Smooth muscle cell (in vitro differentiated cells): ENCODE results near the gene RHBDL1. TPM values are rescaled to one million over a fixed set of nuclear protein-coding genes. Genes with fewer than 3 reads are reported as not detected.

ENCODE experiments used
- DNase-seq: peaks from one replicate; lab custom pipeline; 2025; ENCODE audit not compliant: unreplicated experiment; lab: John Stamatoyannopoulos, UW
- H2AFZ ChIP-seq: fragments of 200-600 bp; sonication (generic); 2 replicates; pipeline ENCODE4 v1.6.0; 2016; ENCODE audit warnings: antibody characterized with exemption, low read depth, mild to moderate bottlenecking
- H3F3A ChIP-seq: fragments of 200-600 bp; sonication (generic); 2 replicates; pipeline ENCODE4 v1.6.0; 2017; ENCODE audit warnings: antibody characterized with exemption, low read depth
- H3K27ac ChIP-seq: fragments of 200-600 bp; sonication (generic); 2 replicates; pipeline ENCODE4 v1.5.1; 2016; ENCODE audit warnings: low read depth, mild to moderate bottlenecking
- H3K27me3 ChIP-seq: fragments of 200-600 bp; sonication (generic); 2 replicates; pipeline ENCODE4 v1.6.1; 2016; ENCODE audit warnings: low read depth, mild to moderate bottlenecking
- H3K36me3 ChIP-seq: fragments of 200-600 bp; sonication (generic); 2 replicates; pipeline ENCODE4 v1.5.1; 2016; ENCODE audit warnings: low read depth
- H3K4me1 ChIP-seq: fragments of 200-600 bp; sonication (generic); 2 replicates; pipeline ENCODE4 v1.5.1; 2016; ENCODE audit warnings: low read depth
- H3K4me2 ChIP-seq: fragments of 200-600 bp; sonication (generic); 2 replicates; pipeline ENCODE4 v1.6.0; 2016; ENCODE audit warnings: mild to moderate bottlenecking
- H3K4me3 ChIP-seq: fragments of 200-600 bp; sonication (generic); 2 replicates; pipeline ENCODE4 v1.5.1; 2016; ENCODE audit warnings: mild to moderate bottlenecking
- H3K79me2 ChIP-seq: fragments of 200-600 bp; sonication (generic); 2 replicates; pipeline ENCODE4 v1.6.0; 2016; ENCODE audit warnings: low read depth, mild to moderate bottlenecking
- H3K9ac ChIP-seq: fragments of 200-600 bp; sonication (generic); 2 replicates; pipeline ENCODE4 v1.6.0; 2016; ENCODE audit warnings: low read depth
- H3K9me3 ChIP-seq: fragments of 200-600 bp; sonication (generic); replicated peaks from 2 replicates; pipeline ENCODE4 v1.5.1; 2016; ENCODE audit warnings: low read depth
- H4K20me1 ChIP-seq: fragments of 200-600 bp; sonication (generic); 2 replicates; pipeline ENCODE4 v1.6.0; 2016; ENCODE audit warnings: low read depth
- WGBS: methylation state at CpG from one replicate; pipeline ENCODE4 v1.1.7; 2016; ENCODE audit warnings: low lambda C conversion rate; 5-methylcytosine and 5-hydroxymethylcytosine counted together
- polyA plus RNA-seq: library from polyadenylated mRNA; unstranded; fragments of >200 nt; fragmentation: Nextera tagmentation; extraction: Ambion mirVana; gene quantifications from 2 replicates; pipeline ENCODE4 v1.2.1, GENCODE V29; 2016
- total RNA-seq: library from RNA; depleted of rRNA; stranded (reverse); fragments of >200 nt; gene quantifications from 2 replicates; pipeline ENCODE4 v1.2.3, GENCODE V29; 2014
- TF ChIP-seq, protein P1 (sequence below): fragments of 200-600 bp; sonication (generic); IDR thresholded peaks from 2 replicates; pipeline ENCODE4 v1.5.1; 2017; ENCODE audit warnings: borderline replicate concordance, mild to moderate bottlenecking, antibody characterized with exemption; ENCODE audit not compliant: insufficient read depth, poor library complexity, severe bottlenecking

Gene RHBDL1
- total and polyA plus RNA-seq, 2 experiments from 2014 or later = 2.7 to 3.7 TPM

DNA sequence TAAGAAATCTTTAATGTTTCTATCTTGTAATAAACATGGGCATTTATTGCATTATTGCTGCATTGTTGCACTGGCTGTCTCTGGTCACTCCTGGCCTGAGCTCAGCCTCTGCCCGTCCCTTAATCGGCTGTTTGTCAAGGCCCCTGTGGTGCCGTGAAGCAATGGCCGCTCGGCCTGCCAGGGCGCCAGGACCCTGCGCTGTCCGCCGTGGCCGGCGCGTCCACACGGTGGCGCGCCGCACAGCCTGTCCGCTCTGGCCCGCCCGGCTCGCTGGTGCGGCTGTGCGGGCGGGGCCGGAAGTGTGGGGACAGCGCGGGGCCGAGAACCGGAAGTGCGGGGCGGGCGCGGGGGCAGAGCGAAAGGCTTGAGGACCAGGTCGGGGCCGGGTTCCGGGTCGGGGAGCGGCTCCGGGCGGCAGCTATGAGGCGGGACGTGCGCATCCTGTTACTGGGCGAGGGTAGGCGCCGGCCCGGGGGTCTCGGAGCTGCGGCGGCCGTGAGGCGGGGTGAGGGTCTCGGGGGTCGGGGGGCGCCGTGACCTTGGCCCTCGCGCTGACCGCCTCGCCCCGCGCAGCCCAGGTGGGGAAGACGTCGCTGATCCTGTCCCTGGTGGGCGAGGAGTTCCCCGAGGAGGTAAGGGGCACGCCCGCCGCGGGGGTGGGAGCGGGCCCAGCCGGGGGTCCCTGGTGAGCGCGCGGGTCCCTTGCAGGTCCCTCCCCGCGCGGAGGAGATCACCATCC is 7.5 kb upstream of the RHBDL1 start, which contains the start of gene RHOT2:
Gene RHOT2, plus strand, starts transcription at position 353 of the 739 bp plus-strand sequence. Its CDS starts 68 bp downstream, at position 421.
- Histone ChIP-seq H3F3A (no peaks in the 10 kb centered on the region), H2AFZ (no peak within 1 kb of the TSS), H3K79me2 (peaks cover 22% of the 10 kb centered on the region), H3K9ac (peak within 1 kb of the TSS; percentile 97), H3K36me3 (no peaks in the 10 kb centered on the region), H3K4me3 (peak within 1 kb of the TSS; percentile 96), H3K27me3 (no peaks in the 10 kb centered on the region), H3K4me1 (peaks cover 6% of the 10 kb centered on the region), H3K4me2 (peak within 1 kb of the TSS; percentile 99), H3K9me3 (no peaks in the 10 kb centered on the region), H4K20me1 (peaks cover 27% of the 10 kb centered on the region), H3K27ac (peak within 1 kb of the TSS; percentile 8)
- TF ChIP-seq, protein P1, sequence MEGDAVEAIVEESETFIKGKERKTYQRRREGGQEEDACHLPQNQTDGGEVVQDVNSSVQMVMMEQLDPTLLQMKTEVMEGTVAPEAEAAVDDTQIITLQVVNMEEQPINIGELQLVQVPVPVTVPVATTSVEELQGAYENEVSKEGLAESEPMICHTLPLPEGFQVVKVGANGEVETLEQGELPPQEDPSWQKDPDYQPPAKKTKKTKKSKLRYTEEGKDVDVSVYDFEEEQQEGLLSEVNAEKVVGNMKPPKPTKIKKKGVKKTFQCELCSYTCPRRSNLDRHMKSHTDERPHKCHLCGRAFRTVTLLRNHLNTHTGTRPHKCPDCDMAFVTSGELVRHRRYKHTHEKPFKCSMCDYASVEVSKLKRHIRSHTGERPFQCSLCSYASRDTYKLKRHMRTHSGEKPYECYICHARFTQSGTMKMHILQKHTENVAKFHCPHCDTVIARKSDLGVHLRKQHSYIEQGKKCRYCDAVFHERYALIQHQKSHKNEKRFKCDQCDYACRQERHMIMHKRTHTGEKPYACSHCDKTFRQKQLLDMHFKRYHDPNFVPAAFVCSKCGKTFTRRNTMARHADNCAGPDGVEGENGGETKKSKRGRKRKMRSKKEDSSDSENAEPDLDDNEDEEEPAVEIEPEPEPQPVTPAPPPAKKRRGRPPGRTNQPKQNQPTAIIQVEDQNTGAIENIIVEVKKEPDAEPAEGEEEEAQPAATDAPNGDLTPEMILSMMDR = peak; percentile 75
- 3% methylated on average over 33 of the region's 78 CpGs for WGBS
- peak; percentile 64 for DNase-seq

DNA sequence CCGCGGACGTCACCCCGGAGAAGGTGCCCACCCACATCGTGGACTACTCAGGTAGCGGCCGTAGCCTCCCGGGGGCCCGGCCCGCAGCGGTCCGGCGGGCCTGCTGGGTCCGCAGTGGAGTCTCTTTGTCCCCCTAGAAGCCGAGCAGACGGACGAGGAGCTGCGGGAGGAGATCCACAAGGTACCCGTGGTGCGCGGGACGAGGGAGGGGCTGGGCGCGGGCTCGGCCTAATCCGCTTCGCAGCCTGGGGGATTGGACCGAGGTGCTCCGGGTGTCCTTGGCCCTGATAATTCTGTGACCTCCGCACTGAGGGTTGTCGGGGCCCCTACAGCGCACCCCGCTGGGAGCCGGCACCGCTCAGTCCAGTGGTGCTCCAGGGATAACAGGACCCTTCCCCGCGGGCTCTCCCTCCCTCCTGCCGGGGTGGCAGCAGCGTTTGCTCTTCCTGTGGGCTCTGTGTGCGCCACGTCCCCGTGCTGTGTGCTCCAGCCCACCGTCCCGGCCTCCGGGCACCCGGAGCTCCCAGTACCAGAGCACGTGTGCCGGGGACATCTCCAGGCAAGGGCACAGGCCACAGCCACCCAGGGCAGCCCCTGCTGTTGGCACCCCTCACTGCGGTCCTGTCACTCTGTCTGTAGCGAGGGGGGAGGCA is 6.8 kb upstream of the RHBDL1 start:
- Histone ChIP-seq H3K4me3 (peak overlapping the region; percentile 96), H3K27me3 (no peaks in the 10 kb centered on the region), H3K9me3 (no peaks in the 10 kb centered on the region), H3K4me1 (peaks cover 6% of the 10 kb centered on the region), H2AFZ (no peak overlapping the region), H3K9ac (peak overlapping the region; percentile 97), H3K79me2 (peaks cover 22% of the 10 kb centered on the region), H3K4me2 (peak overlapping the region; percentile 99), H3K36me3 (no peaks in the 10 kb centered on the region), H4K20me1 (peaks cover 27% of the 10 kb centered on the region), H3K27ac (peak overlapping the region; percentile 8), H3F3A (no peaks in the 10 kb centered on the region)
- 22% methylated on average over 48 of the region's 50 CpGs for WGBS
- TF ChIP-seq, protein P1 = no peak
- no peak for DNase-seq

DNA sequence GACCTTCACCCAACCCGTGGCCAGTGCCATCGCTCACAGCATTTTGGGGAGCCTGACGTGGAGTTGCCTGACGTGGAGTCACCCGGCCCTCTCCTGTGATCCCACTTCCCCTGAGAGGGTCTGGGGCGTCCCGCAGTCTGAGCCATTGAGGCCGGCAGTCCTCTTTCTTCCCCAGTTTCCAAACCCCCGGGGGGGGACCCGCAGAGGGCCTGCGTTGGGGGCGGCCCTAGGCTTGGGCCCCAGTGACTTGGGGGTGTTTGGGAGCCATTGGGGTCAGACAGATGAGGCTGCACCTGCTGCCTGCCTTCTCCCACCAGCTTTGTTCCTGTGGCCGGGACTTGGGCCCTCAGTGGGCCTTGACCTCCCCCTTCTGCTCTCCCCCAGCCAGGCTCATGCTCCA is 5.8 kb upstream of the RHBDL1 start:
- Histone ChIP-seq H3K4me2 (no peak overlapping the region), H3K4me3 (no peak overlapping the region), H3K79me2 (peaks cover 22% of the 10 kb centered on the region), H3K9me3 (no peaks in the 10 kb centered on the region), H4K20me1 (peaks cover 29% of the 10 kb centered on the region), H3K27me3 (no peaks in the 10 kb centered on the region), H3K27ac (no peak overlapping the region), H3K4me1 (peaks cover 6% of the 10 kb centered on the region), H3F3A (peaks cover 4% of the 10 kb centered on the region), H2AFZ (no peak overlapping the region), H3K36me3 (no peaks in the 10 kb centered on the region), H3K9ac (no peak overlapping the region)
- WGBS = over 99% methylated on average over 13 of the region's 13 CpGs
- TF ChIP-seq, protein P1 = no peak
- no peak for DNase-seq
